Measurements from ENCODE around the gene KCNMA1.

DNA sequence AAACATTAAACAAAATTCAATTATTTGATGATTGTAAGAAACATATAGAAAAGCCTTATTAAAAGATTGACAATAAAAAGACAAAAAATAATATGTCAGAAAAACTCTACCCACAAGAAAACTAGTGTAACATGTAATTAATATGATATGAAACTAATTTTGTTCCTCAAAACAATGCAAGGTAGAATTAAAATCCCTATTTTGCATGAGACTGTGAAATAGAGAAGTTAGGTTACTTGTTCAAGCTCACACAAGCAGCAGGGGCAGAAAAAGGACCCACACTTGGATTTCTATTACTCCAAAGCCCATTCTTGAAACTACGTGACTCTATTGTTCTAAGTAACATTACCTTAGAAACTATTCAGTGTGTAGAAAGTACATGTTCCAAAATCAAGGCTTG lies 96.4 kb downstream of the KCNMA1 start:
- TF ChIP-seq CTCF (conservative IDR thresholded peaks at IDR 0.05): no peak
- TF ChIP-seq EZH2 (IDR thresholded peaks at IDR 0.05; ENCODE audit: low read depth): no peak

Measured in PC-9 (cell line).